T-helper 2 cell treated with Interferon-gamma antibody and Interleukin-4, amounts not matched to agents 5 μg/mL and 100 μg/mL, for 36 hours (primary cell): Measurements from ENCODE around the gene ANKS3.
A peak's percentile ranks its signal among the peaks of the same experiment; 100 is the strongest.

Source experiments
- DNase-seq: peaks from one replicate; pipeline ENCODE4 v3.0.0; 2021; ENCODE audit warnings: low spot score
- H3K27ac Mint-ChIP-seq: one replicate; pipeline ENCODE4 v1.8.0; 2021; ENCODE audit warnings: mild to moderate bottlenecking, mixed read lengths
- H3K27me3 Mint-ChIP-seq: one replicate; pipeline ENCODE4 v1.8.0; 2021; ENCODE audit warnings: low read depth, mixed read lengths
- H3K36me3 Mint-ChIP-seq: one replicate; pipeline ENCODE4 v1.8.0; 2021; ENCODE audit warnings: low read depth, mixed read lengths
- H3K4me1 Mint-ChIP-seq: one replicate; pipeline ENCODE4 v1.8.0; 2021; ENCODE audit warnings: low read depth, mixed read lengths
- H3K4me3 Mint-ChIP-seq: one replicate; pipeline ENCODE4 v1.8.0; 2022; ENCODE audit warnings: mild to moderate bottlenecking, moderate library complexity, mixed read lengths
- H3K9me3 Mint-ChIP-seq: one replicate; pipeline ENCODE4 v1.8.0; 2021; ENCODE audit warnings: mixed read lengths

Gene ANKS3

GRCh38 chr16:4728676-4729075 lies 5.4 kb downstream of the ANKS3 start:
- Mint-ChIP-seq H3K4me1 (peaks cover 6% of the 10 kb centered on the region), H3K36me3 (peaks cover 1% of the 10 kb centered on the region), H3K27me3 (no peaks in the 10 kb centered on the region), H3K9me3 (no peaks in the 10 kb centered on the region), H3K27ac (no peak overlapping the region), H3K4me3 (no peak overlapping the region)
- no peak for DNase-seq

GRCh38 chr16:4726616-4727015 lies 7.5 kb downstream of the ANKS3 start:
- no peak for DNase-seq
- no peak overlapping the region for H3K4me3 Mint-ChIP-seq
- no peaks in the 10 kb centered on the region for H3K9me3 Mint-ChIP-seq
- peaks cover 1% of the 10 kb centered on the region for H3K36me3 Mint-ChIP-seq
- H3K27me3 Mint-ChIP-seq: no peaks in the 10 kb centered on the region
- no peak overlapping the region for H3K27ac Mint-ChIP-seq
- no peaks in the 10 kb centered on the region for H3K4me1 Mint-ChIP-seq

DNA sequence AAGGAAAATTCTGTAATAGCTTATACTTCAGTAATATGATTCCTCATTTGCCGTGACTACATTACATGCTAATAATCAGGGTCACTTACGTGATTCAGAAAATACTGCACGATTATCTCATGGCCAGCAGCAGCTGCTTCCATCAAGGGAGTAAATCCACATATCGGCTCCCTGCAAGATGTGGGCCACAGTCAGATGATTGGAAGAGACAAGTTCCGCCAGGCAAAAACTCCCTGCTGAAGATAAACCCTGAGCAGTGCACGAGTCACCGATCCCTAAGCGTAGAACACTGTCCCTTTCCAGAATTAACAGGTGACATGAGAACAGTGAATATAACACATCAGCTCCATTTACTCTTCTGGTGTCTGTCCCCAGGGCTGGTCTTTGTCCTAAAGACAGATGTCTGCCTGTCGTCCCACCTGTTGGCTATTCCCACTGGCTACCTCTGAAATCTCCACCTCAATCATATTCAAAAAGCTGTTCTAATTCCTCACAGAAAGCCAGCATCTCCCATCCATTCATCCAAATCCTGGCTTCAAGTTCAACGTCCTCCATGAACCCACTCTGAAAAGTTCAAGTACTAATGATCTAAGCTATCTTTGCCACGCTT lies 9.3 kb downstream of the ANKS3 start:
- H3K4me3 Mint-ChIP-seq: no peak overlapping the region
- peaks cover 1% of the 10 kb centered on the region for H3K36me3 Mint-ChIP-seq
- H3K27me3 Mint-ChIP-seq: no peaks in the 10 kb centered on the region
- no peaks in the 10 kb centered on the region for H3K4me1 Mint-ChIP-seq
- H3K27ac Mint-ChIP-seq: no peak overlapping the region
- H3K9me3 Mint-ChIP-seq: no peaks in the 10 kb centered on the region
- no peak for DNase-seq

GRCh38 chr16:4723071-4723767 lies 10.9 kb downstream of the ANKS3 start:
- no peak overlapping the region for H3K27ac Mint-ChIP-seq
- H3K36me3 Mint-ChIP-seq: no peaks in the 10 kb centered on the region
- H3K4me3 Mint-ChIP-seq: no peak overlapping the region
- no peak for DNase-seq
- no peaks in the 10 kb centered on the region for H3K4me1 Mint-ChIP-seq
- H3K9me3 Mint-ChIP-seq: no peaks in the 10 kb centered on the region
- H3K27me3 Mint-ChIP-seq: no peaks in the 10 kb centered on the region

DNA sequence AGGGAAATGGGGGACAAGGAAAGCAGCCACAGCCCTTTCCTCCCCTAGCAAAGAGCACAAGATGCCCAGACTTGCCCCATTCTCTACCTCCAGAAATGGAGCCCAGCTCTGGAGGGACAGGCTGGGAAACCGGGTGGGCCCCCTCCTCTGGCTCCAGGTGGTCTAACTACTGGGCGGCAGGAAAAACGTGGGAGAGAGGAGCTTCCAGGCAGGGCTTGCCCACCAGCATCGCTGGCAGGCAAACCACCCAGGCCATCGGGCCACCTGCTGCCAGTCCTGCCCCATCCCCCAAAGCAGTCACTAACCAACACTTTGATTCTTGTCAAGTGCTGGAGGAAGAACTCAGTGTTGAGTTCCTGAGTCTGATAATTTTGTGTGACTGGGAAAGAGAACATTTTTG lies 15.6 kb downstream of the ANKS3 start:
- Mint-ChIP-seq H3K27ac (no peak overlapping the region), H3K4me1 (no peaks in the 10 kb centered on the region), H3K9me3 (no peaks in the 10 kb centered on the region), H3K4me3 (no peak overlapping the region), H3K27me3 (no peaks in the 10 kb centered on the region), H3K36me3 (no peaks in the 10 kb centered on the region)
- DNase-seq: no peak

- Mint-ChIP-seq H3K9me3 (no peaks in the 10 kb centered on the region), H3K36me3 (peaks cover 2% of the 10 kb centered on the region), H3K27me3 (no peaks in the 10 kb centered on the region)
Observed at GRCh38 chr16:4714996-4715395, 19.1 kb downstream of the ANKS3 start.

GRCh38 chr16:4713663-4714501 lies 20.2 kb downstream of the ANKS3 start:
- DNase-seq: no peak
- Mint-ChIP-seq H3K4me1 (no peaks in the 10 kb centered on the region), H3K9me3 (no peaks in the 10 kb centered on the region), H3K36me3 (peaks cover 2% of the 10 kb centered on the region), H3K27ac (no peak overlapping the region), H3K27me3 (no peaks in the 10 kb centered on the region), H3K4me3 (no peak overlapping the region)

More at GRCh38 chr16:4714996-4715395, 19.1 kb downstream of the ANKS3 start:
- Mint-ChIP-seq H3K4me3 (no peak overlapping the region), H3K27ac (no peak overlapping the region), H3K4me1 (no peaks in the 10 kb centered on the region)
- no peak for DNase-seq

DNA sequence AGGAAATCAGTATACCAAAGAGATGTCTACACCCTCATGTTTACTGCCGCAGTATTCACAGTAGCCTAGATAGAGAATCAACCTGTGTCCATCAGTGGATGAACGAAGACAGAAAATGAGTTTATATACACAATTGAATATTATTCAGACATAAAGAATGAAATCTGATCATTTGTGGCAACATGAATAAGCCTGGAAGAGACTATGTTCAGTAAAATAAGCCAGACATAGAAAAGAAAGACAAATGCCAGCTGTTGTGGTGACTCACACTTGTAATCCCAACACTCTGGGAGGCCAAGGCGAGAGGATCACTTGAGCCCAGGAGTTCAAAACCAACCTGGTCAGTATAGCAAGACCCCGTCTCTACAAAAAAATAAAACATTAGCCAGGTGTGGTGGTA lies 24.6 kb downstream of the ANKS3 start:
- DNase-seq: no peak
- no peak overlapping the region for H3K27ac Mint-ChIP-seq
- H3K27me3 Mint-ChIP-seq: no peaks in the 10 kb centered on the region
- no peaks in the 10 kb centered on the region for H3K4me1 Mint-ChIP-seq
- no peaks in the 10 kb centered on the region for H3K9me3 Mint-ChIP-seq
- H3K36me3 Mint-ChIP-seq: peaks cover 4% of the 10 kb centered on the region
- no peak overlapping the region for H3K4me3 Mint-ChIP-seq

DNA sequence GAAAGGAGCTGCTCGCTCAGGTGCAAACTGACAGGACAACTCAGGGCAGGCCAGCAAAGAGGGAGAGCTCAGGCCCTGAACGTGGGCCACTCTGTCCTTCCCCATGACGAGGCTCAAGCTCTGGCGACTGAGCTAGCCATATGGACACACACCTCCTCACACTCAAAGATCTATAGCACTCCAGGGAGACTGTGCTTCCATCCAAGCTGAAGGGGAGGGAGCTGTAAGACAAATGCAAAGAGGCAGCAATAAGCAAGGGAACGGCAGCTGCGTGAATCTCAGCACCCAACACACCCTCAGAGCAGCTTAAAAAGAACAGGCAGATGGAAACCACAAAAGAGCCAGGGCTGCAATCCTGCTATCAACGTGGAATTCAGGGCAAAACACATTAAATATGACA lies 27.2 kb downstream of the ANKS3 start:
- Mint-ChIP-seq H3K27me3 (no peaks in the 10 kb centered on the region), H3K36me3 (peaks cover 4% of the 10 kb centered on the region), H3K27ac (peak overlapping the region; percentile 6), H3K9me3 (no peaks in the 10 kb centered on the region), H3K4me3 (no peak overlapping the region), H3K4me1 (no peaks in the 10 kb centered on the region)
- no peak for DNase-seq

- H3K36me3 Mint-ChIP-seq: peaks cover 2% of the 10 kb centered on the region
- no peak overlapping the region for H3K4me3 Mint-ChIP-seq
- H3K27me3 Mint-ChIP-seq: no peaks in the 10 kb centered on the region
- H3K9me3 Mint-ChIP-seq: no peaks in the 10 kb centered on the region
- H3K27ac Mint-ChIP-seq: peak overlapping the region; percentile 31
- DNase-seq: no peak
- no peaks in the 10 kb centered on the region for H3K4me1 Mint-ChIP-seq
Observed at GRCh38 chr16:4704913-4705312, 29.2 kb downstream of the ANKS3 start.

- Mint-ChIP-seq H3K4me3 (no peak overlapping the region), H3K27me3 (no peaks in the 10 kb centered on the region), H3K4me1 (no peaks in the 10 kb centered on the region), H3K36me3 (peaks cover 5% of the 10 kb centered on the region), H3K27ac (no peak overlapping the region), H3K9me3 (no peaks in the 10 kb centered on the region)
- DNase-seq: no peak
Observed at GRCh38 chr16:4704491-4704890, 29.6 kb downstream of the ANKS3 start.

DNA sequence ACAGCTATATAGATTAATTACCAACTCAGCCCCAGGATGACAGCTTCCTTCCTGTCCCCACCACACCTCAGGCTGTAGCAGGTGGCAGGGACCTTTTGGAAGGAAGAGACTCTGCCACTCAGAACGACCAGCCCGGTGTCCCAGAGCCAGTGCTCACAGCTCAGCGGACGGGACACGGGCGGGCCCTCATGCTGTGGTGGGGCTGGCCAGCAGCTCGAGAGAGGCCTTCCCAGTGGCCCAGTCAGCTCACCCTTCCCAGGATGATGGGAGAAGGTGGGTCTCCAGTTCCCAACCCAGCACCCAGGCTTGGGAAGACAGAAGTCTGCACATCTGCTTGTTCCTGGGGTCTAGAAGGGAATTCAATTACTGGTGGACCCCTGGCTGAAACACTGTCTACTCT lies 30.2 kb downstream of the ANKS3 start:
- Mint-ChIP-seq H3K9me3 (no peaks in the 10 kb centered on the region), H3K4me3 (no peak overlapping the region), H3K4me1 (no peaks in the 10 kb centered on the region), H3K27ac (no peak overlapping the region), H3K27me3 (no peaks in the 10 kb centered on the region), H3K36me3 (peaks cover 5% of the 10 kb centered on the region)
- no peak for DNase-seq

- H3K9me3 Mint-ChIP-seq: no peaks in the 10 kb centered on the region
Observed at GRCh38 chr16:4702466-4702808, 31.6 kb downstream of the ANKS3 start.

DNA sequence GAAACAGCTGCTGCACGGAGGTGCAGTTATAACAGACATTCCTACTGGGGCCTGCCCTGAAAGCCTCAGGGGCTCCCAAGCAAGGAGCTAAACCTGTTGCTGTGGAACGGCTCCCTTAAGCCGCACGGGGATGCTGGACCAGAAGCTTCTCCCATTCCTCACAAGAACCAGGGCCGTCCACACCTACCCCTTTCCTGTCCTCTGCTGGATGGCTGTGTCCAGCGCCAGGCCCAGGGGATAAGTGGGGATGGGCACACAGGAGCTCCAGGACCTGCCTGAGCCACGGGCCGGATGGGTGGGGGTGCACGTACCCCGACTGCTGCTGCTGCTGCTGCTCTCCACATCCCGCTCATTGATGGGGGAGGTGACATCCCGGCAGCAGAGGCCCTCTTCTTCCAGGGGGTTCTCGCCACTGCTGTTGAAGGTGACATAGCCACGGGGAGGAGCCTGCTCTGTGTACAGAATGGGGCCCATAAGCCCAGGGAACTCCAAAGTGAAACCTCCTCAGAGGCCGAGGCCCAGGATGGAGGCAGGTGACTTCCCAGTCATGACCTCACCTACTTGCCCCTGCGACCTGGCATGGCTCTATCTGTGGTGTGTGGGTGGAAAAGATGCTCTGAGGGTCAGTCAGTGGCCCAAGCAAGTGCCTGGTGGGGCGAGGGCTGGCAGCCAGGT lies 32.1 kb downstream of the ANKS3 start:
- Mint-ChIP-seq H3K4me3 (no peak overlapping the region), H3K27ac (no peak overlapping the region), H3K4me1 (no peaks in the 10 kb centered on the region), H3K9me3 (no peaks in the 10 kb centered on the region), H3K27me3 (no peaks in the 10 kb centered on the region), H3K36me3 (peaks cover 5% of the 10 kb centered on the region)
- no peak for DNase-seq

More at GRCh38 chr16:4702466-4702808, 31.6 kb downstream of the ANKS3 start:
- Mint-ChIP-seq H3K27me3 (no peaks in the 10 kb centered on the region), H3K4me3 (no peak overlapping the region), H3K36me3 (peaks cover 5% of the 10 kb centered on the region), H3K4me1 (no peaks in the 10 kb centered on the region), H3K27ac (no peak overlapping the region)
- DNase-seq: no peak
